Measurements from ENCODE around the gene CXCR6.
A peak's percentile ranks its signal among the peaks of the same experiment; 100 is the strongest.

The CXCR6 gene

GRCh38 chr3:45922950-45923590 lies 20.2 kb upstream of the CXCR6 start:
- no peak for DNase-seq

- no peak for DNase-seq
Measured at GRCh38 chr3:45923755-45924154, 19.5 kb upstream of the CXCR6 start.

DNA sequence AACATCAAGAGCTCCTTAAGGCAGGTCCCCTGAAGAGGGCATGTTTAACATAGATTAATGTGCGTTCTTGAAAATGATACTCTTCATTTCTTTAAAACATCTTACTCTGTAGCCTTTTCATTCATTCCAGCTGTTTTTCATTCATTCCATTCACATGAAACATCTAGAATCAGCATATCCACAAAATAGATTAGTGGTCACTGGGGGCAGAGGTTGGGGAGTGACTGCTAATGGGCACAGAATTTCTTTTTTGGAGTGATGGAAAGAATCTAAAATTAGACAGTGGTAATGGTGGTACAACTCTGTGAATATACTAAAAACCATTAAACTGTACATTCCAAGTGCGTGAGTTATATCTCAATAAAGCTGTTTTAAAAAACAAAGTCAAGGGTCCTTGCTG lies 15.4 kb upstream of the CXCR6 start:
- no peak for DNase-seq

GRCh38 chr3:45929042-45929679 lies 14.1 kb upstream of the CXCR6 start:
- DNase-seq, result no peak

DNA sequence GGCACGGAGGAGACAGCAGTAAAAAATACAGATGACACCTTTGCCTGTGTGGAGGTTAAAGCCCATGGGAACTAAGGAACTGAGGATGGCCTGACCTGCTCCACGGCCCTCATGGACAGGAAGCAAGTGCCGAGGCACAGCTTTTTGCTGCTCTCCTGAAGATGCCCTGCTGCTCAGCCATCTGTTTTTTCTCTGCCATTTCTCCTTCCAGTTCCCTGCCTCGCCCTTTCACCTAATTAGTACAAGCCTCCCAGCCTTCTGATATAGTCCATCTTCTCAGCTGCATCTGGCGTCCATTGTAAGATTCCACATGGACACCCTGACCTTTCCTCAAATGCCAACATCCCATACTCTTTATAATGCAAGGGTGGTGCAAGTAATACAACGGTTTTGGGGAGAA lies 11.8 kb upstream of the CXCR6 start:
- peak; percentile 52 for DNase-seq

GRCh38 chr3:45932112-45932511 lies 11.2 kb upstream of the CXCR6 start:
- no peak for DNase-seq

GRCh38 chr3:45933591-45933990 lies 9.7 kb upstream of the CXCR6 start:
- DNase-seq, result no peak

GRCh38 chr3:45936261-45936660 lies 7.0 kb upstream of the CXCR6 start:
- DNase-seq, result no peak

DNA sequence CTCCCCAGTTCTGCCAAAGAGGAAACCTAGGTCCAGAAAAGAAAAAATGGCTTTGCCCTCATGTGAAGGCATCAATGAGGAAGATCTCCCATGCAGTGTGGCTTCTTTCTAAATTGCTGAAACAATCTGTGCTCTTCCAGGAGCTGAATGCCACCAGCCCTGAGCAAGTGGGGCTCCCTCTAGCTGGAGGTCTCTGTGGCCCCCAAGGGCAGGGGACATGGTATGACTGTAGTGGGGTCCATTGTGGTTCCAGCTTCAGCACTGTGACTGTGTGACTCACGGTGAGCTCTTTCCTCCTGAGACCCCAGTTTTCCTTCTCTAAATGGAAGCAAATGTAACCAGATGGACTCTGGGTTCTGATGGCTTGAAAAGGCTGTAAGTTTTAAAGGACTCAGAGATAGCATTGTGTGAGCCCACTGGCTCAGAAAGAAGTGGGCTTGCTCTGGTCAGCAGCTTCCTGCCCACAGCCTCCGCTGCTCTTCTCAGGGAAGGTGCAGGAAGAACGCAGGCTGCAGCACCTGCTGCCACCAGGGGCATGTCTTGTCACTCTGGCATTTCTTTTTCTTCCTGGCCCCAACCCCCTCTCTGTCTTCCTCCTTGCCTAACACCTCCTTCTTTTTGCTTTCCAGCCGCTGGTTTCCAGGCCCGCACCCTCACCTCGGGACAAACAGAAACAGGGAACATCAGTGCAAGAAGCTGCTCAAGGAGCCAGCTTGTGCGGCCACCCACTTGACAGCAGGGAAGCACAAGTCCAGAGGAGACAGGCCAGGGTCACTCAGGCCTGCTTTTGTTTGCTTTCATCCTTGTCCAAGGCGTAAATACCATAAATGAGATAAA lies 5.8 kb upstream of the CXCR6 start:
- no peak for DNase-seq

DNA sequence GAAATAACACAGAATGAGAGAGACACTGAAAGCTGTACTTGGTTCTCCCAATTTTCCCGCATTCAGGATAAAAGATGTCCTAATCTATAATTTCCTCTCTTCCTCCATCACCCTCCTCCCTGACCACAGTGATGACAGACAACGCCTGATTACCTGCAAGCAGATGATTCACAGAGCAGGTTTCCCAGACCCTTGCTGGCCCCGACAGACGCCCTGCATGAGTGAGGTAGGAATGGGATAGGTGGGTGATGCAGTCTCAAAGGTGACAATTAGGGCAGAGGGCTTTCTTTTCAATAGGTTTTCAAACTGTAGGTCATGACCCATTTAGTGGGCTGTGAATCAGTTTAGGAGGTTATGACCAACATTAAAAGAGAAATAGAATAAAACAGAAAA lies 5.2 kb upstream of the CXCR6 start:
- DNase-seq, result no peak

- peak; percentile 48 for DNase-seq
Measured at GRCh38 chr3:45938864-45939263, 4.4 kb upstream of the CXCR6 start.

DNA sequence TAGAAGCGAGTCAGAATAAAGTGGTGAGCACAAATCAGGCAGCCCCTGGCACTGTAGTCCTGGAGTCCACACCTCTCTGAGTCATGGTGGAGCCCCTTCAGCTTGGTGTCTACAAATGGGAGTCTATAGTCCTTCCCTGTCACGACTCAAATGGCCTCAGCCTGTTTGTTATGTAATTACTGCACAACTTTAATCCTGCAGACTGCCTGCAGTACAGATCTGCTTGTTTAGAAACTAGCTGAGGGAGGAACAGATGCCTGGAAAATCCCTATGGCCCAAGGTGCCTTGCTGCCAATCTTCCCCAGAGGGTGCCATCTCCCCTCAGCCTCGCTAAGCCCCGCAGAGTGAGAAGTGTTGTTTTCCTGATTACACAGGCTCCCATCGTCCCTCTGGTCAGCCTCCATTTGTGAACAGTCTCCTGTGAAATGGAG lies 3.9 kb upstream of the CXCR6 start:
- DNase-seq, result no peak

DNA sequence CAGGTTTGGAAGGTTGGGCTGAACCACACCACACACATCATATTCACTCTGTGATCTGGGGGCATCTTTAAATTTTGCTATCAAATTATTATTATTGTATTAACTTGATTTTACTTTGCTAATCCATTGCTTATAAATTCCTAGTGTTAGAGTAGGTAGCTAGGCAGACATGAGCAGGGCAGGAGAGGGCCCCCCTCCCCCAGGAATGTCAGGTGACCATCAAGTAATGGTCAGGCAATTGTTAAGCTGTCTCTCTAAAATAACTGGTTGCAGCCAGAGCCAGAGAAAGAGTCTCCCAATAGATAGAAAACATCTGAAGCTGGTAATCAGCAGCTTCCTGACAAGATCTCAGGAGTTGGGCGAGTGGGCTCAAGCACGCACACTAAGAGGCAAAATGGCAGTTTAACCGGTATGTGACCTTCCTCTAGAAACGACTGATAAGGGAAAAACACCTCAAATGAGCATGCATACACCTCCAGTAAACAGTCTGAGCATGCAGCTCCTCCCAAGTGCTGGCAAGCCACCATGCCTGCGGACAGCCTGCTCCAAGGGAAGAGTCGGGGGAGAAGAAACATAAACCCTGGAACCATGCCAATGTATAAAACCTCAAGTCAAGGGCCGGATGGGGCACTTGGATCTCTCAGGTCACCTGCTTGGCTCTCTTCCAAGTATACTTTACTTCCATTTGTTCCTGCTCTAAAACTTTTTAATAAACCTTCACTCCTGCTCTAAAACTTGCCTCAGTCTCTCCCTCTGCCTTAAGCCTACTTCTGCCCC lies 3.1 kb upstream of the CXCR6 start:
- DNase-seq, result no peak

DNA sequence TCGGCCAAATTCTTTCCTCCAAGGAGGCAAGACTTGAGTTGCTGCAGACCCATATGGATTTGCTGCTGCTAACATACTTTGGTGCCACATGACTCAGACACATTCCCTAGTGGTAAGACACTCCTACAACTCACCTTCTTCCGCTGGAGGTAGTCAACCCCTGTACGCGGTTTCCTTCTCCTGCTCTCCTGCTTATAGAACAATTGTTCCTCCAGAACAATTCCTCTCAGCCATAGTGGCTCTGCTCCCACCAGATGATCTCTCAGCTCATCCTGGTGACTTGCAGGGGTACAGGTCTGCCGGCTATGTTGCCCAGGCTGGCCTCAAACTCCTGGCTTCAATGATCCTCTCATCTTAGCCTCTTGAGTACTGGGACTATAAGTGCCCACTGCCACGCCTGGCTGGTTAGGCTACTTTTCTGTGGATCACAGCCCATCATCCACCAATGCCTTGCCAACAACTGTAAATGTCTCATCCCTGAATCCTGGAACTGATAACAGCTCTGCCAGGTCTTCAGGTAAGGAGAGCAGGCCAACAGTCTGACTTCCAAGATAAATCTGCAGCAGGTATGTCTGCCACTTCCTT lies 2.4 kb upstream of the CXCR6 start:
- DNase-seq, result no peak

GRCh38 chr3:45942051-45942825 lies 1.0 kb upstream of the CXCR6 start:
- no peak for DNase-seq

GRCh38 chr3:45944830-45945620 lies 1.8 kb downstream of the CXCR6 start:
- DNase-seq, result no peak

- no peak for DNase-seq
Measured at GRCh38 chr3:45946307-45946706, 3.0 kb downstream of the CXCR6 start.

GRCh38 chr3:45946875-45947274 lies 3.6 kb downstream of the CXCR6 start:
- no peak for DNase-seq

DNA sequence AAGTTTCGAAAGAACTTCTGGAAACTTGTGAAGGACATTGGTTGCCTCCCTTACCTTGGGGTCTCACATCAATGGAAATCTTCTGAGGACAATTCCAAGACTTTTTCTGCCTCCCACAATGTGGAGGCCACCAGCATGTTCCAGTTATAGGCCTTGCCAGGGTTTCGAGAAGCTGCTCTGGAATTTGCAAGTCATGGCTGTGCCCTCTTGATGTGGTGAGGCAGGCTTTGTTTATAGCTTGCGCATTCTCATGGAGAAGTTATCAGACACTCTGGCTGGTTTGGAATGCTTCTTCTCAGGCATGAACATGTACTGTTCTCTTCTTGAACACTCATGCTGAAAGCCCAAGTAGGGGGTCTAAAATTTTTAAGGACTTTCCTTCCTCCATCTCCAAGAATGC lies 4.1 kb downstream of the CXCR6 start:
- no peak for DNase-seq

DNA sequence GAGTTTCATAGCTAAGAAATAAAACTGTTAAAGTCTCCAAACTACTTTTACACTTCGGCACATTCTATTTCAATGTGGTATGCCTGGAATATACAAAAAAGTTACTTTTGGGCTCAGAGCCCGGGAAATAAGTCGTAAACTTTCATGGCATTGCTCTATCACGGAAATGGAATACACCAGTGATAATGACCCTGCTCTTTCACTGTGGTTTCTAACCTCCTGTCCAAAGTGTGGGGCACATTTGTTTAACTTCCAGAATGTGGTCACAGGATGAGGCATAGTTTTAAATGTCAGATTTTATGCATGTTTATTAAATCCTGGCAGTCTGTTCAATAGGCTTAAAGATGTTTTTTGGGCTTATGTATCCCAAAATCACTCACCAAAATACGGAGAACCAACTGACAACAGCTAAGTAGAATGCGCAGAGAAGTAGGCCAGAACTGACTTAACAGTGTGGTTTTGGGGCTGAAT lies 5.1 kb downstream of the CXCR6 start:
- DNase-seq, result no peak

DNA sequence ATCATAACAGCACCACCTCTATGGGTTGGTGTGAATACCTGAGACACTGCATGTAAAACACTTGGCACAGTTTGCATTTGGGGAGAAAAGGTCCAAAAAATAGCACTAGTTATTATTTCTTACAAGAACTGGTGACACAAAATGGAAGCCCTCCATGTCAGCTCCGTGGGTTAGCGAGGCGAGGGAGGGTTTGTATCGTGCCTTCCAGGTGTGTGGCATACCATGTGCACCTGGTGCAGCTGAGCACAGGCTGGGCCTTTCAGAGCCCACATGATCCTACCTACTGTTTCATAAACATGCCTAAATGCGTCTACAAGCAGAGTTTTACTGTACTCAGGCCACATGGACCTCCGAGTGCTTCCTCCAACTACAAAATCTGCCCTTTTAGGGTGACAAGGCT lies 5.6 kb downstream of the CXCR6 start:
- DNase-seq, result no peak

Measured in DMS 273 treated with DMSO at 0.1 percent for 48 hours (cell line).